SU-DHL-6 (cell line): Measurements from ENCODE around the gene CIRBP.

Experiments
- H2AFZ ChIP-seq: fragments of 200-600 bp; sonication (generic); 2 replicates; pipeline ENCODE4 v1.6.1; 2014; ENCODE audit warnings: low read depth, mild to moderate bottlenecking, moderate library complexity, mixed read lengths, antibody characterized with exemption, low read length; ENCODE audit not compliant: severe bottlenecking
- H3F3A ChIP-seq: fragments of 200-600 bp; shearing (Covaris generic); 2 replicates; pipeline ENCODE4 v1.6.0; 2016; ENCODE audit warnings: antibody characterized with exemption, mild to moderate bottlenecking; ENCODE audit not compliant: insufficient read depth
- H3K27ac ChIP-seq: fragments of 200-600 bp; sonication (generic); 2 replicates; pipeline ENCODE4 v1.5.1; 2016; ENCODE audit warnings: low read depth, mild to moderate bottlenecking, low read length, moderate library complexity, mixed read lengths
- H3K27me3 ChIP-seq: fragments of 200-600 bp; sonication (generic), shearing (Covaris generic); 2 replicates; pipeline ENCODE4 v1.6.0; 2014; ENCODE audit warnings: mild to moderate bottlenecking, low read length
- H3K36me3 ChIP-seq: fragments of 200-600 bp; sonication (generic); 2 replicates; pipeline ENCODE4 v1.6.1; 2014; ENCODE audit warnings: mild to moderate bottlenecking, low read length, mixed read lengths
- H3K4me2 ChIP-seq: fragments of 300-600, 200-600 bp; shearing (Covaris generic), sonication (generic); 2 replicates; pipeline ENCODE4 v1.6.0; 2014; ENCODE audit warnings: low read length, low read depth, mild to moderate bottlenecking; ENCODE audit not compliant: poor library complexity, severe bottlenecking
- H3K4me3 ChIP-seq: fragments of 200-600 bp; sonication (generic); 2 replicates; pipeline ENCODE4 v1.5.1; 2014; ENCODE audit warnings: antibody characterized with exemption, low read length, mild to moderate bottlenecking, mixed read lengths; ENCODE audit not compliant: insufficient read depth, poor library complexity, severe bottlenecking
- H3K79me2 ChIP-seq: fragments of 200-600 bp; sonication (generic); 2 replicates; pipeline ENCODE4 v1.6.1; 2014; ENCODE audit warnings: mild to moderate bottlenecking, low read length, moderate library complexity; ENCODE audit not compliant: insufficient read depth
- H3K9ac ChIP-seq: fragments of 200-600 bp; sonication (generic); 2 replicates; pipeline ENCODE4 v1.7.0; 2014; ENCODE audit warnings: mild to moderate bottlenecking, low read length
- H3K9me2 ChIP-seq: fragments of 200-600 bp; sonication (generic); replicated peaks from 2 replicates; pipeline ENCODE4 v1.6.1; 2014; ENCODE audit warnings: low read length; ENCODE audit not compliant: insufficient read depth
- H3K9me3 ChIP-seq: fragments of 200-600 bp; sonication (generic); 2 replicates; pipeline ENCODE4 v1.6.1; 2014; ENCODE audit warnings: low read length, mixed read lengths; ENCODE audit not compliant: insufficient read depth
- H4K20me1 ChIP-seq: fragments of 200-600 bp; sonication (generic); 2 replicates; pipeline ENCODE4 v1.6.1; 2014; ENCODE audit warnings: low read depth, mild to moderate bottlenecking, antibody characterized with exemption, low read length, moderate library complexity, mixed read lengths
- CTCF ChIP-seq: fragments of 200-600 bp; sonication (generic); IDR thresholded peaks from one replicate; pipeline ENCODE4 v1.5.1; 2017; ENCODE audit warnings: antibody characterized with exemption, mild to moderate bottlenecking, low read length, moderate library complexity; ENCODE audit not compliant: insufficient read depth, poor library complexity, severe bottlenecking
- EZH2phosphoT487 ChIP-seq: fragments of 200-600 bp; sonication (generic), shearing (Covaris generic); conservative IDR thresholded peaks from 2 replicates; pipeline ENCODE4 v1.6.1; 2018; ENCODE audit warnings: mild to moderate bottlenecking, antibody characterized with exemption, low read length, moderate library complexity, mixed read lengths

The CIRBP gene

GRCh38 chr19:1239420-1239795, 29.7 kb upstream of the CIRBP start:
- peaks cover 32% of the 10 kb centered on the region for H3F3A ChIP-seq
- H3K27ac ChIP-seq, result no peak overlapping the region
- H3K4me3 ChIP-seq, result no peak overlapping the region
- H2AFZ ChIP-seq, result no peak overlapping the region
- no peaks in the 10 kb centered on the region for H3K27me3 ChIP-seq
- H3K9me3 ChIP-seq, result no peaks in the 10 kb centered on the region
- peak overlapping the region; percentile 14; the same call in 1 of the 2 replicates for H3K9ac ChIP-seq
- peaks cover 11% of the 10 kb centered on the region; the same call in 1 of the 2 replicates for H3K79me2 ChIP-seq
- TF ChIP-seq EZH2phosphoT487, result no peak
- TF ChIP-seq CTCF, result no peak
- H3K36me3 ChIP-seq, result no peaks in the 10 kb centered on the region
- no peaks in the 10 kb centered on the region for H3K9me2 ChIP-seq
- no peak overlapping the region for H3K4me2 ChIP-seq
- no peaks in the 10 kb centered on the region for H4K20me1 ChIP-seq

GRCh38 chr19:1239796-1240737, 29.1 kb upstream of the CIRBP start:
- H3K4me3 ChIP-seq, result peak overlapping the region; percentile 25
- H3K79me2 ChIP-seq, result peaks cover 11% of the 10 kb centered on the region; the same call in 1 of the 2 replicates
- H3K27me3 ChIP-seq, result no peaks in the 10 kb centered on the region
- no peak overlapping the region for H3K27ac ChIP-seq
- no peaks in the 10 kb centered on the region for H3K9me3 ChIP-seq
- TF ChIP-seq EZH2phosphoT487 (no peak), CTCF (peak; percentile 43)
- peak overlapping the region; percentile 14; the same call in 1 of the 2 replicates for H3K9ac ChIP-seq
- peaks cover 32% of the 10 kb centered on the region for H3F3A ChIP-seq
- H3K36me3 ChIP-seq, result no peaks in the 10 kb centered on the region
- no peaks in the 10 kb centered on the region for H4K20me1 ChIP-seq
- no peaks in the 10 kb centered on the region for H3K9me2 ChIP-seq
- peak overlapping the region; percentile 59 for H3K4me2 ChIP-seq
- no peak overlapping the region for H2AFZ ChIP-seq

GRCh38 chr19:1240925-1241324, 28.2 kb upstream of the CIRBP start:
- Histone ChIP-seq H2AFZ (peak overlapping the region; percentile 42), H3K79me2 (peaks cover 11% of the 10 kb centered on the region; the same call in 1 of the 2 replicates), H3K27me3 (no peaks in the 10 kb centered on the region), H3K9me2 (no peaks in the 10 kb centered on the region), H3K9me3 (no peaks in the 10 kb centered on the region), H3K4me3 (peak overlapping the region; percentile 25), H3K27ac (peak overlapping the region; percentile 69), H3K36me3 (no peaks in the 10 kb centered on the region), H3K9ac (peak overlapping the region; percentile 99), H4K20me1 (no peaks in the 10 kb centered on the region), H3K4me2 (peak overlapping the region; percentile 59), H3F3A (peaks cover 32% of the 10 kb centered on the region)
- no peak for TF ChIP-seq EZH2phosphoT487
- no peak for TF ChIP-seq CTCF
